ENCODE results near the gene ARHGEF7. TPM values are rescaled to one million over a fixed set of nuclear protein-coding genes. Genes with fewer than 3 reads are reported as not detected.
A peak's percentile ranks its signal among the peaks of the same experiment; 100 is the strongest.

ARHGEF7 gene
- total and polyA plus RNA-seq, 2 experiments from 2014 or later: 23.6 to 58.9 TPM

DNA sequence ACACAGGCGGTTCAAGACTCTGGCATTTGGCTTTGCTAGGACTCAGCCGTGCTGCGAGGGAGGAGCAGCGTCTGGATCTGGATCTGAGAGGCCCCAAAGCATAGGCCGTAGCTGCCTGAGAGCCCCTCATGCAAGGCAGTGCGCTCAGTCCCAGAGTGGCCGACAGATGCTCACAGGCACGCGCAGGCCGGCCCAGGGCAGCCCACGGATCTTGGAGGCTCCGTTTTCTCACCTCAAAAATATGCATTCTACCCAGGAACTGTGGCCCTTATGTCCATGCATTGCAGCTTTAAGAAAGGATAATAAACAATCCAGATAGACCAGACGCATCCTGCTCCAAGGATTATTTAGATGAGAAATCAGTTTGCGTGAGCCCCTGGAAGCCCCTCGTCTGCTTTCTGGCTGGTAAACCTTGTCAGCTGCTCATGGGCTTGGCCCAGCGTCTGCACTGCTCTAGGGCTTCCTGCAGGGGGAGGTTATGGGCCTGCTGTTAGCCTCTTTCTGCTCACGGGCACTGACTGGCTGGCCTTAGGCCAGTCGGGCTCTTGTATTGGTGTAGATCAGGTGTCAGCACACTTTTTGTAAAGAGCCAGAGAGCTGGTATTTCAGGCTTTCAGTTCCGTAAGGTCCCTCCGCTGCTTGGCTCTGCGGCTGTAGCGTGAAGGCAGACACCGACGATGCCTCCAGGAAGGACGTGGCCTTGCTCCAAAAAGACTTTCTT lies 229.5 kb downstream of the ARHGEF7 start:
- TF ChIP-seq, protein P1, sequence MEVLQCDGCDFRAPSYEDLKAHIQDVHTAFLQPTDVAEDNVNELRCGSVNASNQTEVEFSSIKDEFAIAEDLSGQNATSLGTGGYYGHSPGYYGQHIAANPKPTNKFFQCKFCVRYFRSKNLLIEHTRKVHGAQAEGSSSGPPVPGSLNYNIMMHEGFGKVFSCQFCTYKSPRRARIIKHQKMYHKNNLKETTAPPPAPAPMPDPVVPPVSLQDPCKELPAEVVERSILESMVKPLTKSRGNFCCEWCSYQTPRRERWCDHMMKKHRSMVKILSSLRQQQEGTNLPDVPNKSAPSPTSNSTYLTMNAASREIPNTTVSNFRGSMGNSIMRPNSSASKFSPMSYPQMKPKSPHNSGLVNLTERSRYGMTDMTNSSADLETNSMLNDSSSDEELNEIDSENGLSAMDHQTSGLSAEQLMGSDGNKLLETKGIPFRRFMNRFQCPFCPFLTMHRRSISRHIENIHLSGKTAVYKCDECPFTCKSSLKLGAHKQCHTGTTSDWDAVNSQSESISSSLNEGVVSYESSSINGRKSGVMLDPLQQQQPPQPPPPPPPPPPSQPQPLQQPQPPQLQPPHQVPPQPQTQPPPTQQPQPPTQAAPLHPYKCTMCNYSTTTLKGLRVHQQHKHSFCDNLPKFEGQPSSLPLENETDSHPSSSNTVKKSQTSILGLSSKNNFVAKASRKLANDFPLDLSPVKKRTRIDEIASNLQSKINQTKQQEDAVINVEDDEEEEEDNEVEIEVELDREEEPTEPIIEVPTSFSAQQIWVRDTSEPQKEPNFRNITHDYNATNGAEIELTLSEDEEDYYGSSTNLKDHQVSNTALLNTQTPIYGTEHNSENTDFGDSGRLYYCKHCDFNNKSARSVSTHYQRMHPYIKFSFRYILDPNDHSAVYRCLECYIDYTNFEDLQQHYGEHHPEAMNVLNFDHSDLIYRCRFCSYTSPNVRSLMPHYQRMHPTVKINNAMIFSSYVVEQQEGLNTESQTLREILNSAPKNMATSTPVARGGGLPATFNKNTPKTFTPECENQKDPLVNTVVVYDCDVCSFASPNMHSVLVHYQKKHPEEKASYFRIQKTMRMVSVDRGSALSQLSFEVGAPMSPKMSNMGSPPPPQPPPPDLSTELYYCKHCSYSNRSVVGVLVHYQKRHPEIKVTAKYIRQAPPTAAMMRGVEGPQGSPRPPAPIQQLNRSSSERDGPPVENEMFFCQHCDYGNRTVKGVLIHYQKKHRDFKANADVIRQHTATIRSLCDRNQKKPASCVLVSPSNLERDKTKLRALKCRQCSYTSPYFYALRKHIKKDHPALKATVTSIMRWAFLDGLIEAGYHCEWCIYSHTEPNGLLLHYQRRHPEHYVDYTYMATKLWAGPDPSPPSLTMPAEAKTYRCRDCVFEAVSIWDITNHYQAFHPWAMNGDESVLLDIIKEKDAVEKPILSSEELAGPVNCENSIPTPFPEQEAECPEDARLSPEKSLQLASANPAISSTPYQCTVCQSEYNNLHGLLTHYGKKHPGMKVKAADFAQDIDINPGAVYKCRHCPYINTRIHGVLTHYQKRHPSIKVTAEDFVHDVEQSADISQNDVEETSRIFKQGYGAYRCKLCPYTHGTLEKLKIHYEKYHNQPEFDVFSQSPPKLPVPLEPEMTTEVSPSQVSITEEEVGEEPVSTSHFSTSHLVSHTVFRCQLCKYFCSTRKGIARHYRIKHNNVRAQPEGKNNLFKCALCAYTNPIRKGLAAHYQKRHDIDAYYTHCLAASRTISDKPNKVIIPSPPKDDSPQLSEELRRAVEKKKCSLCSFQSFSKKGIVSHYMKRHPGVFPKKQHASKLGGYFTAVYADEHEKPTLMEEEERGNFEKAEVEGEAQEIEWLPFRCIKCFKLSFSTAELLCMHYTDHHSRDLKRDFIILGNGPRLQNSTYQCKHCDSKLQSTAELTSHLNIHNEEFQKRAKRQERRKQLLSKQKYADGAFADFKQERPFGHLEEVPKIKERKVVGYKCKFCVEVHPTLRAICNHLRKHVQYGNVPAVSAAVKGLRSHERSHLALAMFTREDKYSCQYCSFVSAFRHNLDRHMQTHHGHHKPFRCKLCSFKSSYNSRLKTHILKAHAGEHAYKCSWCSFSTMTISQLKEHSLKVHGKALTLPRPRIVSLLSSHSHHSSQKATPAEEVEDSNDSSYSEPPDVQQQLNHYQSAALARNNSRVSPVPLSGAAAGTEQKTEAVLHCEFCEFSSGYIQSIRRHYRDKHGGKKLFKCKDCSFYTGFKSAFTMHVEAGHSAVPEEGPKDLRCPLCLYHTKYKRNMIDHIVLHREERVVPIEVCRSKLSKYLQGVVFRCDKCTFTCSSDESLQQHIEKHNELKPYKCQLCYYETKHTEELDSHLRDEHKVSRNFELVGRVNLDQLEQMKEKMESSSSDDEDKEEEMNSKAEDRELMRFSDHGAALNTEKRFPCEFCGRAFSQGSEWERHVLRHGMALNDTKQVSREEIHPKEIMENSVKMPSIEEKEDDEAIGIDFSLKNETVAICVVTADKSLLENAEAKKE (CRISPR knock-in tag; IDR thresholded peaks at IDR 0.05): no peak
- TF ChIP-seq CREB1 (CRISPR knock-in tag; IDR thresholded peaks at IDR 0.05; ENCODE audit: low read depth): 0 out of 2 replicates have a peak, but pooled peaks have one; percentile 44
- TF ChIP-seq, protein P2, sequence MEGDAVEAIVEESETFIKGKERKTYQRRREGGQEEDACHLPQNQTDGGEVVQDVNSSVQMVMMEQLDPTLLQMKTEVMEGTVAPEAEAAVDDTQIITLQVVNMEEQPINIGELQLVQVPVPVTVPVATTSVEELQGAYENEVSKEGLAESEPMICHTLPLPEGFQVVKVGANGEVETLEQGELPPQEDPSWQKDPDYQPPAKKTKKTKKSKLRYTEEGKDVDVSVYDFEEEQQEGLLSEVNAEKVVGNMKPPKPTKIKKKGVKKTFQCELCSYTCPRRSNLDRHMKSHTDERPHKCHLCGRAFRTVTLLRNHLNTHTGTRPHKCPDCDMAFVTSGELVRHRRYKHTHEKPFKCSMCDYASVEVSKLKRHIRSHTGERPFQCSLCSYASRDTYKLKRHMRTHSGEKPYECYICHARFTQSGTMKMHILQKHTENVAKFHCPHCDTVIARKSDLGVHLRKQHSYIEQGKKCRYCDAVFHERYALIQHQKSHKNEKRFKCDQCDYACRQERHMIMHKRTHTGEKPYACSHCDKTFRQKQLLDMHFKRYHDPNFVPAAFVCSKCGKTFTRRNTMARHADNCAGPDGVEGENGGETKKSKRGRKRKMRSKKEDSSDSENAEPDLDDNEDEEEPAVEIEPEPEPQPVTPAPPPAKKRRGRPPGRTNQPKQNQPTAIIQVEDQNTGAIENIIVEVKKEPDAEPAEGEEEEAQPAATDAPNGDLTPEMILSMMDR (conservative IDR thresholded peaks at IDR 0.05; ENCODE audit: low read depth in 2 of 2): peak; percentile 58 to 75
- no peak for TF ChIP-seq ZNF331 (CRISPR knock-in tag; IDR thresholded peaks at IDR 0.05; ENCODE audit: low read depth)
- H3K36me3 Mint-ChIP-seq (ENCODE audit: low read depth): no peaks in the 10 kb centered on the region
- ATAC-seq: peak; percentile 100
- H3K4me3 ChIP-seq: no peak overlapping the region
- H3F3A ChIP-seq (replicated peaks; ENCODE audit: low read depth): no peaks in the 10 kb centered on the region
- no peak overlapping the region for H3K4me2 ChIP-seq
- H3K27me3 Mint-ChIP-seq (ENCODE audit: insufficient read depth, low read depth, poor library complexity): no peaks in the 10 kb centered on the region
- no peaks in the 10 kb centered on the region for H3K36me3 ChIP-seq (ENCODE audit: insufficient read depth)
- no peak overlapping the region for H3K27ac Mint-ChIP-seq
- H3K4me1 Mint-ChIP-seq: peaks cover 13% of the 10 kb centered on the region
- H3K27me3 ChIP-seq (ENCODE audit: insufficient read depth): no peaks in the 10 kb centered on the region
- peak overlapping the region; percentile 40; the same call in 1 of the 2 replicates for H2AFZ ChIP-seq
- H3K4me3 Mint-ChIP-seq: no peak overlapping the region
- H3K27ac ChIP-seq (ENCODE audit: low read depth): no peak overlapping the region
- DNase-seq (ENCODE audit: low spot score): peak; percentile 92
- H3K9me3 Mint-ChIP-seq: peaks cover 6% of the 10 kb centered on the region; the same call in 1 of the 3 replicates
- H3K4me1 ChIP-seq (ENCODE audit: insufficient read depth): no peaks in the 10 kb centered on the region
- no peaks in the 10 kb centered on the region for H4K20me1 ChIP-seq (replicated peaks; ENCODE audit: insufficient read depth)
- H3K79me2 ChIP-seq (replicated peaks; ENCODE audit: insufficient read depth): no peaks in the 10 kb centered on the region
- H3K9me2 ChIP-seq (ENCODE audit: insufficient read depth): no peaks in the 10 kb centered on the region

Data from GM23338 (cell line).